SH-SY5Y (cell line): ENCODE measurements around the gene UBXN7.

ENCODE experiments used
- GATA2 ChIP-seq: IDR thresholded peaks from 2 replicates; pipeline ENCODE4 v1.6.1; 2011; ENCODE audit warnings: mild to moderate bottlenecking, low read depth, low read length
- GATA3 ChIP-seq: IDR thresholded peaks from 2 replicates; pipeline ENCODE4 v1.6.1; 2011; ENCODE audit warnings: low read depth, mild to moderate bottlenecking, low read length, moderate library complexity

DNA sequence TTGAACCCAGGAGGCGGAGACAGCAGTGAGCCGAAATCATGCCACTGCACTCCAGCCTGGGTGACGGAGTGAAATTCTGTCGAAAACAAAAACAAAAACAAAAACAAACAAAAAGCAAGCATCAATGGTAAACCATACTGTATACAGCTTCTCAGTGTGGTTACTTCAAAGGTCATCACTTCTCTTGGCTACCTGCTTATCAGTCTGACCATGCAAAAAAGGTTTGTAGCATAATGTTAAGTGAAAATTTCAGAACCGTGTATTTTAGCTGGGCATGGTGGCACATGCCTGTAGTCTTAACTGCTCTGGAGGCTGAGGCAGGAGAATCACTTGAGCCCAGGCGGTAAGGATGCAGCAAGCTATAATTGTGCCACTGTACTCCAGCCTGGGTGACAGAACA is 4.2 kb downstream of the UBXN7 start:
- no peak for TF ChIP-seq GATA3
- no peak for TF ChIP-seq GATA2
